Suprapubic skin (tissue), 4 donors: ENCODE results near the gene KLF15. TPM values are rescaled to one million over a fixed set of nuclear protein-coding genes. Genes with fewer than 3 reads are reported as not detected.

Experiments used
- DNase-seq, 2 donors: peaks; one replicate each; pipeline ENCODE4 v3.0.0-alpha.2; 2019; ENCODE audit warnings: low spot score in 2 of 2
- H3K27ac ChIP-seq: fragments of 200-600 bp; sonication (generic); one replicate; pipeline ENCODE4 v1.5.1; 2019
- H3K27me3 ChIP-seq: fragments of 200-600 bp; sonication (generic); one replicate; pipeline ENCODE4 v1.5.1; 2019
- H3K36me3 ChIP-seq: fragments of 200-600 bp; sonication (generic); one replicate; pipeline ENCODE4 v1.5.1; 2019
- H3K4me1 ChIP-seq: fragments of 200-600 bp; sonication (generic); one replicate; pipeline ENCODE4 v1.5.1; 2019
- H3K4me3 ChIP-seq: fragments of 200-600 bp; sonication (generic); one replicate; pipeline ENCODE4 v1.5.1; 2019; ENCODE audit warnings: mild to moderate bottlenecking
- H3K9me3 ChIP-seq: fragments of 200-600 bp; sonication (generic); one replicate; pipeline ENCODE4 v1.5.1; 2019
- EP300 ChIP-seq: sonication (generic); formaldehyde crosslinking; IDR thresholded peaks from one replicate; pipeline ENCODE4 v1.6.1; 2017; ENCODE audit warnings: antibody characterized with exemption
- POLR2A ChIP-seq, 2 donors: fragments of 450-650 bp; IDR thresholded peaks; one replicate each; pipeline ENCODE4 v1.6.1; 2017; ENCODE audit warnings: antibody characterized with exemption in 2 of 2, mild to moderate bottlenecking in 2 of 2, moderate library complexity in 2 of 2
- POLR2AphosphoS5 ChIP-seq, 3 donors: sonication (generic); formaldehyde crosslinking; IDR thresholded peaks; one replicate each; pipeline ENCODE4 v1.6.1; 2017; ENCODE audit warnings: antibody characterized with exemption in 3 of 3
- WGBS: methylation state at CpG from one replicate; pipeline ENCODE4 v1.1.5; 2018; 5-methylcytosine and 5-hydroxymethylcytosine counted together
- total RNA-seq, 4 donors: library from RNA; depleted of rRNA; stranded (reverse); fragments of >200 nt; gene quantifications; one replicate each; pipeline ENCODE4 v1.1.0, GENCODE V29; 2016
- TF ChIP-seq, protein P1 (sequence below), 2 donors: fragments of 200-600 bp in 1 of 2; fragments of 450-650 bp in 1 of 2; sonication (generic) in 1 of 2; IDR thresholded peaks; one replicate each; pipeline ENCODE4 v1.5.1; 2016 to 2019; ENCODE audit warnings: antibody characterized with exemption in 2 of 2, mild to moderate bottlenecking in 1 of 2, moderate library complexity in 1 of 2

KLF15 gene
- total RNA-seq, 4 donors from 2014 or later = 7.3 to 19.2 (median 14.3) TPM

DNA sequence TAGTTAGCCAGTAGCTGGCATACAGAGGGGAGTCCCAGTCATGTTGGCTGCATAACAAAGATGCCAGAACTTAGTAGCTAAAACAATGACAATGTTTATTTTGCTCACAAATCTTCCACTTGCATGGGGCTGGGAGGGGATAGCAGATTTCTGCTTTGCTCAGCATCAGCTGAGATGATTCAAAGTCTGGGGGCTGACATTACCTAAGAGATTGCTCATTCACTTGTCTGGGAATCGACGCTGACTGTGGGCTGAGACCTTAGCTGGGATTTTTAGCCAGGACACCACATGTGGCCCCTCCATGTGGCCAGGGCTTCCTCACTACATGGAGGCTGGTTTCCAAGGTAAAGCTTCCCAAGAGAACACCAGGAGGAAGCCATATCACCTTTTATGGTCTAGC lies 24.8 kb upstream of the KLF15 start:
- Histone ChIP-seq H3K9me3 (no peaks in the 10 kb centered on the region), H3K27me3 (peaks cover 6% of the 10 kb centered on the region), H3K36me3 (no peaks in the 10 kb centered on the region), H3K27ac (no peak overlapping the region), H3K4me1 (no peaks in the 10 kb centered on the region), H3K4me3 (no peak overlapping the region)
- DNase-seq = peak in 1 of 2 donors; percentile 5
- TF ChIP-seq POLR2A (IDR thresholded peaks at IDR 0.05) = no peak
- no peak for TF ChIP-seq EP300
- TF ChIP-seq POLR2AphosphoS5 (IDR thresholded peaks at IDR 0.05) = no peak
- TF ChIP-seq, protein P1, sequence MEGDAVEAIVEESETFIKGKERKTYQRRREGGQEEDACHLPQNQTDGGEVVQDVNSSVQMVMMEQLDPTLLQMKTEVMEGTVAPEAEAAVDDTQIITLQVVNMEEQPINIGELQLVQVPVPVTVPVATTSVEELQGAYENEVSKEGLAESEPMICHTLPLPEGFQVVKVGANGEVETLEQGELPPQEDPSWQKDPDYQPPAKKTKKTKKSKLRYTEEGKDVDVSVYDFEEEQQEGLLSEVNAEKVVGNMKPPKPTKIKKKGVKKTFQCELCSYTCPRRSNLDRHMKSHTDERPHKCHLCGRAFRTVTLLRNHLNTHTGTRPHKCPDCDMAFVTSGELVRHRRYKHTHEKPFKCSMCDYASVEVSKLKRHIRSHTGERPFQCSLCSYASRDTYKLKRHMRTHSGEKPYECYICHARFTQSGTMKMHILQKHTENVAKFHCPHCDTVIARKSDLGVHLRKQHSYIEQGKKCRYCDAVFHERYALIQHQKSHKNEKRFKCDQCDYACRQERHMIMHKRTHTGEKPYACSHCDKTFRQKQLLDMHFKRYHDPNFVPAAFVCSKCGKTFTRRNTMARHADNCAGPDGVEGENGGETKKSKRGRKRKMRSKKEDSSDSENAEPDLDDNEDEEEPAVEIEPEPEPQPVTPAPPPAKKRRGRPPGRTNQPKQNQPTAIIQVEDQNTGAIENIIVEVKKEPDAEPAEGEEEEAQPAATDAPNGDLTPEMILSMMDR (IDR thresholded peaks at IDR 0.05) = no peak
- 31% methylated on average over 2 of the region's 2 CpGs for WGBS

DNA sequence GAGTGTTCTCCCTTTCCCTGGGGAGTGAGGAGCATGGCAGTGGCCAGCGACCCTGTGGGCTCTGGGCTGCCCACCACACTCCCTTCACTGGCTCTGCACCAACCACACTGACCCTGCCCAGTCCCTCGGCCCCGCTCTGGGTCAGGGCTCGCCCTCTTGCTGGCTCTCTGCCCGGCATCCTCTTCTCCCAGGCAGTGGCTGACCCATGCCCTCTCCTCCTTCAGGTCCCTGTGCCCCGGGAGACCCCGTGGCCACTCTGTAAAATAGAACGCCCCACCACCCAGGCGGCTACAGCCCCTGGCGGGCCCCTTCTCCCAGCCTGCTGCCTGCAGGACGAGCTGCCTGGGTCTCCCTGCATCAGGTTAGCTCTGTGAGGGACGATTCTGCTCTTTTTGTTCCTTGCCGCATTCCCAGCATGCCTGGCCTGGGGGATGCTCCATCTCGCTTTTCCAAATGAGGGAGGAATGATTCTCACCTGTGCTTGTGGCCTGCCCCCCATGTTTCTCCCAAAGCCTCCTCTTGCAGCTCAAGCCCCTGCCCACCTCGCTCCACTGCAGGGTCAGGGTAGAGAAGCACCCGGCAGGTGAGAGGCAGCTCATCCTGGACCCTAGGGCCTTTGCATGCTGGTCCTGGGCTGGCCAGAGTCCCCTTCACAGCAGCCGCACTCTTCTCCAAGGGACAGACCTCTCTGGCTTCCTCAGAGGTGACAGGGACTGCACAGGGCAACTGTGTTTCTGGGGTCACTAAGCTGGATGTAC lies 23.0 kb upstream of the KLF15 start:
- Histone ChIP-seq H3K4me3 (no peak overlapping the region), H3K27ac (no peak overlapping the region), H3K4me1 (no peaks in the 10 kb centered on the region), H3K36me3 (no peaks in the 10 kb centered on the region), H3K27me3 (peaks cover 6% of the 10 kb centered on the region), H3K9me3 (no peaks in the 10 kb centered on the region)
- DNase-seq = peak; percentile 51 to 72
- WGBS = 76% methylated on average over 14 of the region's 17 CpGs
- TF ChIP-seq POLR2A (IDR thresholded peaks at IDR 0.05) = no peak
- TF ChIP-seq, protein P1 (IDR thresholded peaks at IDR 0.05) = no peak
- no peak for TF ChIP-seq POLR2AphosphoS5 (IDR thresholded peaks at IDR 0.05)
- no peak for TF ChIP-seq EP300

DNA sequence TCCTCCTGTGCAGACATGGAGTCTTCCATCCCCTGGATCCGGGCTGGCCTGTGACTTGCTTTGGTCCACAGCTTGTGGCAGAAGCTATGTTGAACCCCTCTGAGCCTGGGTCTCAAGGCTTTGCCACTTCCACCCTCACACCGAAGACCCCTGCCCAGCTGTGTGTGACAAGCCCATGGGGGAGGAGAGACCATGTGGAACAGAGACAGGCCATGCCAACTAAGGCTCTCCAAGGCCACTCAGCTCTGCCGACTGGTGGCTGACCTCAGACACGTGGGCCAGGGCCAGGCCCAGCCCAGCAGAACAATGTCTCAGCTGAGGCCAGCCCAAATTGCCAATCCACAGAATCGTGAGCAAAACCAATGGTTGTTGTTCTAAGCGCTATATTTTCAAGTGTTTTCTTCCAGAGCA lies 21.1 kb upstream of the KLF15 start:
- WGBS = 75% methylated on average over 4 of the region's 6 CpGs
- DNase-seq = peak in 1 of 2 donors; percentile 34
- H3K9me3 ChIP-seq = no peaks in the 10 kb centered on the region
- no peak overlapping the region for H3K4me3 ChIP-seq
- peaks cover 6% of the 10 kb centered on the region for H3K27me3 ChIP-seq
- TF ChIP-seq, protein P1 (IDR thresholded peaks at IDR 0.05) = no peak
- TF ChIP-seq POLR2A (IDR thresholded peaks at IDR 0.05) (no peak), EP300 (no peak), POLR2AphosphoS5 (IDR thresholded peaks at IDR 0.05) (no peak)
- no peak overlapping the region for H3K27ac ChIP-seq
- H3K4me1 ChIP-seq = peaks cover 5% of the 10 kb centered on the region
- no peaks in the 10 kb centered on the region for H3K36me3 ChIP-seq

DNA sequence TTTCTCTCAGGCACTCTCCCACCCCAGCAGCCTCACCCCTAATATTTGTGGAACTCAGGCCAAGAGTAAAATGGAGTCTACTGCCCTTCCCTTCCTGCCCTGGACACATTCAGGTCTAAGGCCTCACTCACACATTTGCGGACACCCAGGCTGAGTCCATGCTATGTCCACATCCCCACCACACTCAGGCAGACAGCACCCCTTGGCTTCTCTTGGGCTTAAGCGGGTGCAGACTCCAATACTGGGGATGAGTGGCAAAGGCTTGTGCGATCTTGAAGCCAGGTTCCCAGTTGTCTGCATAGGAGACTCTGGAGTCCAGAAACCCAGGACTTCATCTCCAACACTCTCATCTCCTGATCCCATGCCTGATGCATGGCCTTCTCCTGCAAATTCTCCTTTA lies 20.0 kb upstream of the KLF15 start:
- no peak for TF ChIP-seq POLR2AphosphoS5 (IDR thresholded peaks at IDR 0.05)
- TF ChIP-seq, protein P1 (IDR thresholded peaks at IDR 0.05) = no peak
- no peak for TF ChIP-seq EP300
- TF ChIP-seq POLR2A (IDR thresholded peaks at IDR 0.05) = no peak
- no peak overlapping the region for H3K27ac ChIP-seq
- H3K36me3 ChIP-seq = no peaks in the 10 kb centered on the region
- peak in 1 of 2 donors; percentile 20 for DNase-seq
- peaks cover 5% of the 10 kb centered on the region for H3K4me1 ChIP-seq
- WGBS = 93% methylated on average over 3 of the region's 3 CpGs
- peaks cover 6% of the 10 kb centered on the region for H3K27me3 ChIP-seq
- H3K9me3 ChIP-seq = no peaks in the 10 kb centered on the region
- no peak overlapping the region for H3K4me3 ChIP-seq

DNA sequence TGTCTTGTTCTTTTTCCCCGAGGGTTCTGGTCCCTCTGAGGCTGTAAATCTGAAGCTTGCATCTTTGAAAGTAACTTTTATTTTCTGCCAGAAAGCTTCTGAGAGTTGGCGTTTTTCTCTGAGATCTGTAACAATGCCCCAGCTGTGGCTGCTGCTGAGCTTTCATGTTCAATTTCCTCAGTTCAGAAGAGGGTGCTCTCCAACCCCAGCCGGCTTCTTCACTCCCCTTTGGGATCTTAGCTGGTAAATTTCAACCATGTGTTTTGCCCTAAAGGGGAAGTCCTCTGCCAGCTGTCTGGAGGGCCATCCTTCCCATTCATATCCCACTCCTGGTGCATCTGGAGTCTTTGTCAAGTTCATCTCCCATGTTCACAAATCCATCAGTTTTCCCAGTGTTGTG lies 19.2 kb upstream of the KLF15 start:
- TF ChIP-seq, protein P1 (IDR thresholded peaks at IDR 0.05) = no peak
- TF ChIP-seq EP300 = no peak
- TF ChIP-seq POLR2AphosphoS5 (IDR thresholded peaks at IDR 0.05) = no peak
- no peak for TF ChIP-seq POLR2A (IDR thresholded peaks at IDR 0.05)
- no peak overlapping the region for H3K27ac ChIP-seq
- H3K4me3 ChIP-seq = no peak overlapping the region
- no peaks in the 10 kb centered on the region for H3K36me3 ChIP-seq
- peaks cover 7% of the 10 kb centered on the region for H3K27me3 ChIP-seq
- WGBS = 21% methylated on average over 3 of the region's 3 CpGs
- H3K9me3 ChIP-seq = no peaks in the 10 kb centered on the region
- peaks cover 5% of the 10 kb centered on the region for H3K4me1 ChIP-seq
- peak; percentile 17 to 56 for DNase-seq
